GM12878 (cell line): ENCODE measurements around the gene LRP5. TPM values are rescaled to one million over a fixed set of nuclear protein-coding genes. Genes with fewer than 3 reads are reported as not detected.

Experiments used
- ATAC-seq: fragments of 200-7000 bp; cut with Tn5 transposase; 3 replicates; pipeline ENCODE4 v1.9.1; 2020; ENCODE audit warnings: mild to moderate bottlenecking, moderate library complexity
- BruUV-seq: library from RNA; stranded (reverse); fragments of 400-500 nt; replicated peaks from 2 replicates; lab custom pipeline; 2021; lab: Mats Ljungman, UMichigan
- CTCF ChIA-PET: fragments of 300-600 bp; sonication (Branson Sonifier 250); formaldehyde crosslinking; extraction: SDS; loops from one replicate; lab custom pipeline; 2021; ENCODE audit warnings: inconsistent platforms; lab: Yijun Ruan, JAX
- POLR2A ChIA-PET: fragments of 350-600 bp; formaldehyde crosslinking; extraction: SDS; loops from one replicate; lab custom pipeline; 2021; ENCODE audit warnings: inconsistent platforms; lab: Charles Lee
- RAD21 ChIA-PET: fragments of 300-600 bp; sonication (Branson Sonifier 250); formaldehyde crosslinking; loops from one replicate; lab custom pipeline; 2023; ENCODE audit warnings: antibody characterized with exemption; ENCODE audit not compliant: unreplicated experiment; lab: Charles Lee
- SMC1A ChIA-PET: fragments of 300-600 bp; sonication (Branson Sonifier 250); formaldehyde crosslinking; loops from one replicate; lab custom pipeline; 2023; ENCODE audit not compliant: unreplicated experiment, uncharacterized antibody; lab: Charles Lee
- DNase-seq: peaks from one replicate; pipeline ENCODE4 v3.0.0-alpha.2; 2011; ENCODE audit warnings: low read depth, low spot score
- FAIRE-seq: peaks from 3 replicates; lab custom pipeline; 2011; peaks lifted over from hg19 to GRCh38; lab: Jason Lieb, UNC
- H2AFZ ChIP-seq: 2 replicates; pipeline ENCODE4 v1.6.0; 2011; ENCODE audit warnings: low read depth, low read length, control low read depth; ENCODE audit not compliant: control insufficient read depth
- H3K27ac ChIP-seq: 2 replicates; pipeline ENCODE4 v1.5.1; 2011; ENCODE audit warnings: control low read depth; ENCODE audit not compliant: control insufficient read depth, insufficient read depth
- H3K27me3 ChIP-seq, 2 experiments: replicated peaks in 1 of 2; 2 replicates each; pipeline versions ENCODE4 v1.6.0 to v1.6.1; 2011; ENCODE audit warnings: low read length in 1 of 2; ENCODE audit not compliant: control insufficient read depth in 2 of 2, insufficient read depth in 2 of 2
- H3K36me3 ChIP-seq, 2 experiments: 2 replicates each; pipeline ENCODE4 v1.5.1; 2011; ENCODE audit warnings: low read length in 1 of 2; ENCODE audit not compliant: control insufficient read depth in 2 of 2, insufficient read depth in 2 of 2
- H3K4me1 ChIP-seq: 2 replicates; pipeline ENCODE4 v1.6.1; 2011; ENCODE audit warnings: mild to moderate bottlenecking, low read length, moderate library complexity, mixed read lengths; ENCODE audit not compliant: control insufficient read depth, insufficient read depth
- H3K4me2 ChIP-seq: 2 replicates; pipeline ENCODE4 v1.6.0; 2011; ENCODE audit warnings: control low read depth; ENCODE audit not compliant: control insufficient read depth, insufficient read depth
- H3K4me3 ChIP-seq: fragments of 200-600 bp; sonication (generic); 2 replicates; pipeline ENCODE4 v1.5.1; 2016
- H3K79me2 ChIP-seq: 2 replicates; pipeline ENCODE4 v1.6.0; 2011; ENCODE audit warnings: low read length; ENCODE audit not compliant: control insufficient read depth, insufficient read depth
- H3K9ac ChIP-seq: 2 replicates; pipeline ENCODE4 v1.8.0; 2011; ENCODE audit warnings: low read length, control low read depth, mixed read lengths; ENCODE audit not compliant: control insufficient read depth, insufficient read depth
- H3K9me3 ChIP-seq: replicated peaks from 3 replicates; pipeline ENCODE4 v1.5.1; 2011; ENCODE audit warnings: mild to moderate bottlenecking, low read length; ENCODE audit not compliant: control insufficient read depth, insufficient read depth
- H4K20me1 ChIP-seq: 2 replicates; pipeline ENCODE4 v1.6.0; 2011; ENCODE audit not compliant: control insufficient read depth, insufficient read depth
- BACH1 ChIP-seq: fragments of 450-650 bp; IDR thresholded peaks from 2 replicates; pipeline ENCODE4 v1.6.1; 2017; ENCODE audit warnings: mild to moderate bottlenecking, borderline replicate concordance
- ELK1 ChIP-seq: IDR thresholded peaks from 2 replicates; pipeline ENCODE4 v1.6.1; 2012; ENCODE audit warnings: low read depth, low read length, improper control_type of control experiment
- GATAD2B ChIP-seq: fragments of 450-650 bp; conservative IDR thresholded peaks from 2 replicates; pipeline ENCODE4 v1.6.1; 2017; ENCODE audit warnings: low read depth, mild to moderate bottlenecking, moderate library complexity
- MEF2B ChIP-seq: fragments of 450-650 bp; IDR thresholded peaks from 2 replicates; pipeline ENCODE4 v1.6.1; 2018; ENCODE audit warnings: mild to moderate bottlenecking, moderate library complexity; ENCODE audit not compliant: partially characterized antibody, poor library complexity, severe bottlenecking
- NR2C2 ChIP-seq: IDR thresholded peaks from 2 replicates; pipeline ENCODE4 v1.6.1; 2011; ENCODE audit warnings: borderline replicate concordance, low read depth; ENCODE audit not compliant: control insufficient read depth, insufficient read length
- POLR2A ChIP-seq: IDR thresholded peaks from 2 replicates; pipeline ENCODE4 v1.6.1; 2011; ENCODE audit warnings: low read depth, mild to moderate bottlenecking, low read length
- POLR2AphosphoS2 ChIP-seq: IDR thresholded peaks from 2 replicates; pipeline ENCODE4 v1.6.1; 2011; ENCODE audit warnings: low read depth, mild to moderate bottlenecking, low read length, improper control_type of control experiment, moderate library complexity
- SIN3A ChIP-seq: IDR thresholded peaks from 2 replicates; pipeline ENCODE4 v1.6.1; 2012; ENCODE audit warnings: low read depth, low read length, improper control_type of control experiment
- STAT3 ChIP-seq: IDR thresholded peaks from 2 replicates; pipeline ENCODE4 v1.6.1; 2011; ENCODE audit warnings: low read depth, low read length, improper control_type of control experiment
- SUPT20H ChIP-seq: IDR thresholded peaks from 2 replicates; pipeline ENCODE4 v1.6.1; 2011; ENCODE audit warnings: low read depth, mild to moderate bottlenecking, low read length, moderate library complexity, borderline replicate concordance; ENCODE audit not compliant: control insufficient read depth
- WGBS: methylation state at CpG from one replicate; pipeline ENCODE4 v1.1.6; 2016; ENCODE audit warnings: low lambda C conversion rate; ENCODE audit not compliant: insufficient replicate concordance, insufficient coverage; ENCODE audit errors: missing lambda C conversion rate; 5-methylcytosine and 5-hydroxymethylcytosine counted together
- in situ Hi-C: fragments of 300-500 bp; cut with MboI; formaldehyde crosslinking; loops from 9 replicates; pipeline ENCODE4 v1.14.3; 2018; ENCODE audit warnings: mixed read lengths
- intact Hi-C: fragments of 100-400 bp; cut with micrococcal nuclease; formaldehyde crosslinking; loops from one replicate; pipeline ENCODE4 v1.14.2; 2022; ENCODE audit not compliant: unreplicated experiment
- polyA plus RNA-seq, 11 experiments: library from polyadenylated mRNA; depleted of rRNA in 4 of 11; unstranded in 6 of 11; stranded (reverse) in 5 of 11; fragments of >200 nt; fragmentation: Nextera tagmentation in 4 of 11; fragmentation: Illumina TruSeq in 1 of 11; extraction: Ambion mirVana in 4 of 11; extraction: Trizol in 1 of 11; gene quantifications; 1 replicate in 1 of 11; 2 replicates in 10 of 11; pipeline versions ENCODE4 v1.2.1 to v1.2.3, GENCODE V29; 2011 to 2016; ENCODE audit warnings: inconsistent platforms in 2 of 11, missing spikeins in 2 of 11, low read depth in 1 of 11
- total RNA-seq, 4 experiments: library from RNA; depleted of rRNA in 3 of 4; stranded (reverse); fragments of >200 nt in 3 of 4; fragmentation: Illumina TruSeq in 1 of 4; extraction: Trizol in 1 of 4; gene quantifications; 2 replicates each; pipeline versions ENCODE4 v1.2.1 to v1.2.3, GENCODE V29; 2013 to 2021
- TF ChIP-seq, protein P1 (sequence below): fragments of 450-650 bp; IDR thresholded peaks from 2 replicates; pipeline ENCODE4 v1.6.1; 2016; ENCODE audit warnings: mild to moderate bottlenecking
- TF ChIP-seq, protein P2 (sequence below): fragments of 450-650 bp; formaldehyde crosslinking; IDR thresholded peaks from 2 replicates; pipeline ENCODE4 v1.5.0; 2022; ENCODE audit warnings: mild to moderate bottlenecking, missing genetic modification characterization

Gene LRP5
- total and polyA plus RNA-seq, 10 of the 15 experiments (the other 5 are each of a cell fraction or from before 2014, with no cell fraction given): 0.37 to 34.0 (median 6.6) TPM

DNA sequence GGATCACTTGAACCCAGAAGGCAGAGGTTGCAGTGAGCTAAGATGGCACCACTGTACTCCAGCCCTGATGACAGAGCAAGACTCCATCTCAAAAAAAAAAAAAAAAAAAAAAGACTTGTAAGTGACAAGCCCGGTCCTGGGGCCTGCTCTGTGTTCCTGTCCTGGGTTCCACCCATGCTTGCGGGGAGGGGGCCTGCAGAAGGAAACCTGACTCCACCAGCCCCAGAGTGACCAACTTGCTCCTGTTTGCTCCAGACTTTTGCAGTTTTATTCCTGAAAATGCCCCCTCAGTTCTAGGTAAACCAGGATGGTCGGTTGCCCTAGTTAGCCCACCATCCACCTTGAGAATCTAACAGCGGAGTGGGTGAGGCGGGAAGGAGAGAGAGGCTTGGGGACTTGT lies 10.1 kb upstream of the LRP5 start:
- RAD21 ChIA-PET: interaction anchor here (1.2 to 1.3 kb wide), 2 partner anchors 38 to 45 kb away, joined by 3 to 4 read pairs; no protein-coding TSS in a partner anchor
- no peak for FAIRE-seq
- CTCF ChIA-PET: interaction anchor here (1.4 to 12.0 kb wide), 2 partner anchors 10 to 41 kb away, joined by 3 to 365 read pairs; no protein-coding TSS in a partner anchor
- Histone ChIP-seq H3K9ac (no peak overlapping the region), H3K4me2 (no peak overlapping the region), H3K79me2 (no peaks in the 10 kb centered on the region), H4K20me1 (no peaks in the 10 kb centered on the region), H3K27me3 (no peaks in the 10 kb centered on the region), H3K4me3 (no peak overlapping the region), H3K9me3 (peaks cover 3% of the 10 kb centered on the region; the same call in 1 of the 3 replicates), H3K36me3 (no peaks in the 10 kb centered on the region; a peak in 1 of 4 replicates), H3K4me1 (no peaks in the 10 kb centered on the region; the same call in 1 of the 2 replicates), H2AFZ (no peak overlapping the region), H3K27ac (no peak overlapping the region)
- ATAC-seq: no peak
- intact Hi-C loops (no loop called here), in situ Hi-C loops (no loop called here)
- POLR2A ChIA-PET: interaction anchor here (0.6 kb wide), 1 partner anchor 94 kb away, joined by 11 read pairs; no protein-coding TSS in a partner anchor
- SMC1A ChIA-PET: interaction anchor here (1.2 to 7.9 kb wide), 4 partner anchors 32 to 78 kb away, joined by 3 to 134 read pairs (median 4); no protein-coding TSS in a partner anchor
- no TSS peak for BruUV-seq
- no peak for TF ChIP-seq NR2C2
- TF ChIP-seq, protein P1, sequence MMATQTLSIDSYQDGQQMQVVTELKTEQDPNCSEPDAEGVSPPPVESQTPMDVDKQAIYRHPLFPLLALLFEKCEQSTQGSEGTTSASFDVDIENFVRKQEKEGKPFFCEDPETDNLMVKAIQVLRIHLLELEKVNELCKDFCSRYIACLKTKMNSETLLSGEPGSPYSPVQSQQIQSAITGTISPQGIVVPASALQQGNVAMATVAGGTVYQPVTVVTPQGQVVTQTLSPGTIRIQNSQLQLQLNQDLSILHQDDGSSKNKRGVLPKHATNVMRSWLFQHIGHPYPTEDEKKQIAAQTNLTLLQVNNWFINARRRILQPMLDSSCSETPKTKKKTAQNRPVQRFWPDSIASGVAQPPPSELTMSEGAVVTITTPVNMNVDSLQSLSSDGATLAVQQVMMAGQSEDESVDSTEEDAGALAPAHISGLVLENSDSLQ: no peak
- no peak for TF ChIP-seq GATAD2B
- no peak for TF ChIP-seq SUPT20H
- TF ChIP-seq POLR2A: no peak
- TF ChIP-seq SIN3A: no peak
- no peak for TF ChIP-seq POLR2AphosphoS2
- no peak for TF ChIP-seq ELK1
- TF ChIP-seq STAT3: no peak
- TF ChIP-seq BACH1: no peak
- no peak for TF ChIP-seq MEF2B
- TF ChIP-seq, protein P2, sequence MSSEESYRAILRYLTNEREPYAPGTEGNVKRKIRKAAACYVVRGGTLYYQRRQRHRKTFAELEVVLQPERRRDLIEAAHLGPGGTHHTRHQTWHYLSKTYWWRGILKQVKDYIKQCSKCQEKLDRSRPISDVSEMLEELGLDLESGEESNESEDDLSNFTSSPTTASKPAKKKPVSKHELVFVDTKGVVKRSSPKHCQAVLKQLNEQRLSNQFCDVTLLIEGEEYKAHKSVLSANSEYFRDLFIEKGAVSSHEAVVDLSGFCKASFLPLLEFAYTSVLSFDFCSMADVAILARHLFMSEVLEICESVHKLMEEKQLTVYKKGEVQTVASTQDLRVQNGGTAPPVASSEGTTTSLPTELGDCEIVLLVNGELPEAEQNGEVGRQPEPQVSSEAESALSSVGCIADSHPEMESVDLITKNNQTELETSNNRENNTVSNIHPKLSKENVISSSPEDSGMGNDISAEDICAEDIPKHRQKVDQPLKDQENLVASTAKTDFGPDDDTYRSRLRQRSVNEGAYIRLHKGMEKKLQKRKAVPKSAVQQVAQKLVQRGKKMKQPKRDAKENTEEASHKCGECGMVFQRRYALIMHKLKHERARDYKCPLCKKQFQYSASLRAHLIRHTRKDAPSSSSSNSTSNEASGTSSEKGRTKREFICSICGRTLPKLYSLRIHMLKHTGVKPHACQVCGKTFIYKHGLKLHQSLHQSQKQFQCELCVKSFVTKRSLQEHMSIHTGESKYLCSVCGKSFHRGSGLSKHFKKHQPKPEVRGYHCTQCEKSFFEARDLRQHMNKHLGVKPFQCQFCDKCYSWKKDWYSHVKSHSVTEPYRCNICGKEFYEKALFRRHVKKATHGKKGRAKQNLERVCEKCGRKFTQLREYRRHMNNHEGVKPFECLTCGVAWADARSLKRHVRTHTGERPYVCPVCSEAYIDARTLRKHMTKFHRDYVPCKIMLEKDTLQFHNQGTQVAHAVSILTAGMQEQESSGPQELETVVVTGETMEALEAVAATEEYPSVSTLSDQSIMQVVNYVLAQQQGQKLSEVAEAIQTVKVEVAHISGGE (CRISPR knock-in tag): no peak
- WGBS: 68% methylated on average over 5 of the region's 5 CpGs
- DNase-seq: no peak
